Transverse colon (tissue), 4 donors: Measurements from ENCODE around the gene MMP2.

Experiments used
- EP300 ChIP-seq: sonication (generic); formaldehyde crosslinking; IDR thresholded peaks from one replicate; pipeline ENCODE4 v1.6.1; 2017; ENCODE audit warnings: antibody characterized with exemption, low read depth
- POLR2A ChIP-seq: fragments of 450-650 bp; IDR thresholded peaks from one replicate; pipeline ENCODE4 v1.6.1; 2016; ENCODE audit warnings: antibody characterized with exemption, mild to moderate bottlenecking, moderate library complexity
- POLR2AphosphoS5 ChIP-seq, 3 donors: sonication (generic); formaldehyde crosslinking; IDR thresholded peaks; one replicate each; pipeline ENCODE4 v1.6.1; 2016; ENCODE audit warnings: antibody characterized with exemption in 3 of 3
- TF ChIP-seq, protein P1 (sequence below), 5 experiments: fragments of 200-600 bp in 3 of 5; fragments of 450-650 bp in 2 of 5; sonication (generic) in 3 of 5; IDR thresholded peaks; 1 replicate in 2 of 5; 2 replicates in 3 of 5; pipeline ENCODE4 v1.5.1; 2016 to 2017; ENCODE audit warnings: antibody characterized with exemption in 5 of 5, inconsistent platforms in 3 of 5, mild to moderate bottlenecking in 2 of 5, moderate library complexity in 1 of 5

DNA sequence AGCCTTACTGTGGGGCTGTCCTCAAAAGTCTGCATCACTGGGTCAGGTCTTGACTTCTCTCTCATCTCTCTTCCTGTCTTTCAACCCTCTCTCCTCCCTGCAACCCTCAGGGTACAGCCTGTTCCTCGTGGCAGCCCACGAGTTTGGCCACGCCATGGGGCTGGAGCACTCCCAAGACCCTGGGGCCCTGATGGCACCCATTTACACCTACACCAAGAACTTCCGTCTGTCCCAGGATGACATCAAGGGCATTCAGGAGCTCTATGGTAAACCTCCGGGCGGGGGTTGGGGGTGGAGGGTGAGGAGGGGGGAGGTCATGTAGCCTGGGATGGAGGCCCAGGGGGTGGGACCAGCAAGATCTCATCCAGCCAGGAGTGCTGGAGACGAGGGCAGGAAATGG is 12.7 kb downstream of the MMP2 start:
- TF ChIP-seq POLR2AphosphoS5 (IDR thresholded peaks at IDR 0.05) (no peak), POLR2A (no peak), EP300 (no peak)
- TF ChIP-seq, protein P1, sequence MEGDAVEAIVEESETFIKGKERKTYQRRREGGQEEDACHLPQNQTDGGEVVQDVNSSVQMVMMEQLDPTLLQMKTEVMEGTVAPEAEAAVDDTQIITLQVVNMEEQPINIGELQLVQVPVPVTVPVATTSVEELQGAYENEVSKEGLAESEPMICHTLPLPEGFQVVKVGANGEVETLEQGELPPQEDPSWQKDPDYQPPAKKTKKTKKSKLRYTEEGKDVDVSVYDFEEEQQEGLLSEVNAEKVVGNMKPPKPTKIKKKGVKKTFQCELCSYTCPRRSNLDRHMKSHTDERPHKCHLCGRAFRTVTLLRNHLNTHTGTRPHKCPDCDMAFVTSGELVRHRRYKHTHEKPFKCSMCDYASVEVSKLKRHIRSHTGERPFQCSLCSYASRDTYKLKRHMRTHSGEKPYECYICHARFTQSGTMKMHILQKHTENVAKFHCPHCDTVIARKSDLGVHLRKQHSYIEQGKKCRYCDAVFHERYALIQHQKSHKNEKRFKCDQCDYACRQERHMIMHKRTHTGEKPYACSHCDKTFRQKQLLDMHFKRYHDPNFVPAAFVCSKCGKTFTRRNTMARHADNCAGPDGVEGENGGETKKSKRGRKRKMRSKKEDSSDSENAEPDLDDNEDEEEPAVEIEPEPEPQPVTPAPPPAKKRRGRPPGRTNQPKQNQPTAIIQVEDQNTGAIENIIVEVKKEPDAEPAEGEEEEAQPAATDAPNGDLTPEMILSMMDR (IDR thresholded peaks at IDR 0.05), result no peak
